Muscle of leg (tissue), 16 donors: ENCODE data around the gene TEX50. TPM values are rescaled to one million over a fixed set of nuclear protein-coding genes. Genes with fewer than 3 reads are reported as not detected.
"Not testable (repeated sequence)": the region's sequence is repeated elsewhere in the genome, so short reads cannot be mapped to it uniquely, and the experiment has no call there.

Experiments used
- DNase-seq: peaks from one replicate; pipeline ENCODE4 v3.0.0; 2013
- H3K27ac ChIP-seq: one replicate; pipeline ENCODE4 v1.5.1; 2013; ENCODE audit warnings: mild to moderate bottlenecking, low read length, control low read depth
- H3K27me3 ChIP-seq: one replicate; pipeline ENCODE4 v1.6.1; 2013; ENCODE audit warnings: low read length; ENCODE audit not compliant: control insufficient read depth, insufficient read depth
- H3K36me3 ChIP-seq: one replicate; pipeline ENCODE4 v1.6.1; 2013; ENCODE audit warnings: low read length; ENCODE audit not compliant: control insufficient read depth, insufficient read depth
- H3K4me1 ChIP-seq: one replicate; pipeline ENCODE4 v1.6.1; 2013; ENCODE audit warnings: low read length; ENCODE audit not compliant: control insufficient read depth, insufficient read depth
- H3K4me3 ChIP-seq: one replicate; pipeline ENCODE4 v1.5.1; 2013; ENCODE audit warnings: low read length, control low read depth
- H3K9me3 ChIP-seq: replicated peaks from 2 replicates; pipeline ENCODE4 v1.6.1; 2013; ENCODE audit warnings: low read depth, low read length; ENCODE audit not compliant: control insufficient read depth
- WGBS: methylation state at CpG from one replicate; pipeline ENCODE4 v1.1.5; 2013; ENCODE audit warnings: missing lambda C conversion rate; ENCODE audit not compliant: insufficient coverage; 5-methylcytosine and 5-hydroxymethylcytosine counted together
- long read RNA-seq, 11 donors: transcript quantifications; one replicate each; lab custom pipeline, GENCODE V29; 2026
- polyA plus RNA-seq, 8 donors: library from polyadenylated mRNA; unstranded; fragments of 120-200 nt; gene quantifications; one replicate each; pipeline versions ENCODE4 v1.2.1 to v1.2.3, GENCODE V29; 2013; ENCODE audit warnings: inconsistent platforms in 1 of 8, low replicate concordance in 1 of 8; ENCODE audit not compliant: insufficient read length in 8 of 8, insufficient read depth in 1 of 8
- total RNA-seq: library from RNA; stranded (reverse); fragments of 120-200 nt; gene quantifications from one replicate; pipeline ENCODE4 v1.2.4, GENCODE V29; 2013

The TEX50 gene
- total RNA-seq (not detected), polyA plus RNA-seq (not detected)
- long read RNA-seq, donor 1 = 0 reads
- long read RNA-seq, donor 2 = 0 reads
- long read RNA-seq, donor 3 = 0 reads
- long read RNA-seq, donor 4 = 0 reads
- long read RNA-seq, donor 5 = 0 reads
- long read RNA-seq, donor 6 = 0 reads
- long read RNA-seq, donor 7 = 0 reads
- long read RNA-seq, donor 8 = 0 reads
- long read RNA-seq, donor 9 = 0 reads
- long read RNA-seq, donor 10 = 0 reads
- long read RNA-seq, donor 11 = 0 reads

DNA sequence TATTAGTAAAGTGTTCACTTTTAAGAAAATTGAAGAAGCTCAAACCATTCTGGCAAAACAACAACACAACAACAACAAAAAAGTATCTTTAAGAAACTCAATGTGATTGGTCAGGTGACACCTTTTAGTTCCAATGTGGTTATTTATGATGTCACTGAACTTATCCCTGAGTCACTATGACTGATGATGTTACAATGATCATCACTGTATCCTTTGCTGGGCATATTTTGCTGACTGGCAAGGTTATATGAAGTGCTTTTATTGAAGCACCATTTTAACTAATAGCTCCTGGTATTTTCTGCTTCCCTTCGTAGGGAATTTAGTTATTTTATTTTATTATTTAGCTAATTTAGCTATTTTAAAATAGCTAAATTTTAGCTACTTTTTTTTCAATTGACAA is at the start of gene TEX50:
Gene TEX50, plus strand, starts transcription at position 223 of the 400 bp plus-strand sequence. CDS start 184 bp downstream, outside the sequence.
- H3K9me3 ChIP-seq = no peaks in the 10 kb centered on the region
- WGBS = no CpG with 5 or more reads among the region's 1 CpG
- DNase-seq = no peak
- no peaks in the 10 kb centered on the region for H3K4me1 ChIP-seq
- H3K4me3 ChIP-seq = no peak within 1 kb of the TSS
- H3K27me3 ChIP-seq = no peaks in the 10 kb centered on the region
- no peak within 1 kb of the TSS for H3K27ac ChIP-seq
- no peaks in the 10 kb centered on the region for H3K36me3 ChIP-seq

DNA sequence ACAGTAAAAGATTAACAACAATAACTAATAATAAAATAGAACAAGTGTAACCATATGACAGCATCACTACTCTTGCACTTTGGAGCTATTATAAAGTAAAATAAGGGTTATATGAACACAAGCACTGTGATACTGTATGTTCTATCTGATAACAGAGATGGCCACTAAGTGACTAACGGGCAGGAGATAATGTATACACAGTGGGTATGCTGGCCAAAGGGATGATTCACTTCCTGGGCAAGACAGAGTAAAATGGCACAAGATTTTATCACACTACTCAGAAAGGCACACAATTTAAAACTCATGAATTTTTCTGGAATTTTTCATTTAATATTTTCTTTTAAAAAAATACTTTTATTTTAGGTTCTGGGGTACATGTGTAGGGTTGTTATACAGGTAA is 44.6 kb upstream of the TEX50 start:
- WGBS = 100% methylated on average over 1 of the region's 1 CpG
- Histone ChIP-seq H3K27ac (no peak overlapping the region), H3K27me3 (no peaks in the 10 kb centered on the region), H3K36me3 (no peaks in the 10 kb centered on the region), H3K4me1 (no peaks in the 10 kb centered on the region), H3K9me3 (no peaks in the 10 kb centered on the region), H3K4me3 (no peak overlapping the region)
- no peak for DNase-seq

DNA sequence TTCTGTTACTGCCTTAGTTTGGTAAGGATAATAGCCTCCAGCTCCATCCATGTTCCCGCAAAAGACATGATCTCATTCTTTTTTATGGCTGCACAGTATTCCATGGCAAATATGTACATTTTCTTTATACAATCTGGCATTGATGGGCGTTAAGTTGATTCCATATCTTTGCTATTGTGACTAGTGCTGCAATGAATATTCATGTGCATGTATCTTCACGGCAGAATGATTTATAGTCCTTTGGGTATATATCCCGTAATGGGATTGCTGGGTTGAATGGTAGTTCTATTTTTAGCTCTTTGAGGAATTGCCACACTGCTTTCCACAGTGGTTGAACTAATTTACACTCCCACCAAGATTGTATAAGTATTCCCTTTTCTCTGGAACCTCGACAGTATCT is 44.0 kb upstream of the TEX50 start:
- not testable (repeated sequence) for H3K27ac ChIP-seq, H3K4me3 ChIP-seq, H3K9me3 ChIP-seq, DNase-seq, H3K27me3 ChIP-seq, H3K36me3 ChIP-seq, H3K4me1 ChIP-seq
- WGBS = no CpG with 5 or more reads among the region's 5 CpGs

DNA sequence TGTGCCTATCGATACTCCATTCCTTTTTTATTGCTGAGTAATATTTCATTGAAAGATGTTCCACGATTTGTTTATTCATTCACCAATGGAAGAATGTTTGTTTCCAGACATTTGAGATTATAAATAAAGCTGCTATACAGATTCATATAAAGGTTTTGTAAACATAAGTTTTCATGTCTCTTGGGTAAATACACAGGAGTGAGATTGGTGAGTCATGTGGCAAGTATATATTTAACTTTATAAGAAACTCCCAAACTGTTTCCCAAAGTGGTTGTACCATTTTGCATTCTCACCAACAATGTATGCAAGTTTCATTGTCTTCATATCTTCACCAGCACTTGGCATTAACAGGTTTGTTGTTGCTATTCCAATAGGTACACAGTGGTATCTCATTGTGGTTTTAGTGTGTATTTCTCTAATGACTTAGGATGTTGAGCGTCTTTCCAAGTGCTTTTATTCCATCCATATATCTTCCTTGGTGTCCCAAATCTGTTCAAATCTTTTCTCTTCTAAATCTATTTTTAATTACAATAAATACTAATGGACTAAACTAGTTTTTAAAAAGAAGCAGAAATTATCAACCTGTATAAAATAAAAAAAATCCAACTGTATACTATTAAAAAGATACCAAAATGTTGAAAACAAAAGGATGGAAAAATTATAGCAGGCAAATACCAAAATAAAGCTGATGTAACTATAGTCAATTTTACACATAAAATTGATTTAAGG is 38.9 kb upstream of the TEX50 start:
- DNase-seq = no peak
- H3K27ac ChIP-seq = no peak overlapping the region
- no peaks in the 10 kb centered on the region for H3K36me3 ChIP-seq
- no peaks in the 10 kb centered on the region for H3K27me3 ChIP-seq
- no peaks in the 10 kb centered on the region for H3K9me3 ChIP-seq
- WGBS = no CpG with 5 or more reads among the region's 3 CpGs
- no peaks in the 10 kb centered on the region for H3K4me1 ChIP-seq
- H3K4me3 ChIP-seq = no peak overlapping the region

DNA sequence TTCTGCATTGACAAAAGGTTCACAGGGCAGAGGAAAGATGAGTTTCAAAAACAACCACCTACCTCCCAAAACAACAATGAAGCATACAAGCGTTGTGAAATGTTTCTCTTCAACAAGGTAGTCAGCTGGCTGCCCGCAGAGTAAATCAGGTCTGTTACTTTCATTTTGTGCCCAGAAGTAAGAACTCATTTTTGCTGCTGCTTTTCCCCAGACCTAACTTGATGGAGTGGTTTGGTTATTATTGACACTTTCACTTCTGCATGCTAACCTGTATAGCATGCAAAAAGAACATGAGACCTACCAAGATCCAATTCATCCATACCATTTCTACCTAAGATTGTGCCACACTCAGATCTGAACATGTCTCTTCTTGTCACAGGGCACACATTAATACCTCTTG is 33.5 kb upstream of the TEX50 start:
- Histone ChIP-seq H3K36me3 (no peaks in the 10 kb centered on the region), H3K27me3 (no peaks in the 10 kb centered on the region), H3K9me3 (no peaks in the 10 kb centered on the region), H3K4me3 (no peak overlapping the region), H3K27ac (no peak overlapping the region), H3K4me1 (no peaks in the 10 kb centered on the region)
- no CpG with 5 or more reads among the region's 2 CpGs for WGBS
- DNase-seq = no peak

GRCh38 chr1:173603056-173603591 is 32.0 kb upstream of the TEX50 start, which contains the start of gene SLC9C2:
Gene SLC9C2 (minus strand): TSS chr1:173603072. CDS start chr1:173601776, 1,296 bp downstream.
- peak; percentile 21 for DNase-seq
- WGBS = no CpG with 5 or more reads among the region's 5 CpGs
- no peak within 1 kb of the TSS for H3K4me3 ChIP-seq

DNA sequence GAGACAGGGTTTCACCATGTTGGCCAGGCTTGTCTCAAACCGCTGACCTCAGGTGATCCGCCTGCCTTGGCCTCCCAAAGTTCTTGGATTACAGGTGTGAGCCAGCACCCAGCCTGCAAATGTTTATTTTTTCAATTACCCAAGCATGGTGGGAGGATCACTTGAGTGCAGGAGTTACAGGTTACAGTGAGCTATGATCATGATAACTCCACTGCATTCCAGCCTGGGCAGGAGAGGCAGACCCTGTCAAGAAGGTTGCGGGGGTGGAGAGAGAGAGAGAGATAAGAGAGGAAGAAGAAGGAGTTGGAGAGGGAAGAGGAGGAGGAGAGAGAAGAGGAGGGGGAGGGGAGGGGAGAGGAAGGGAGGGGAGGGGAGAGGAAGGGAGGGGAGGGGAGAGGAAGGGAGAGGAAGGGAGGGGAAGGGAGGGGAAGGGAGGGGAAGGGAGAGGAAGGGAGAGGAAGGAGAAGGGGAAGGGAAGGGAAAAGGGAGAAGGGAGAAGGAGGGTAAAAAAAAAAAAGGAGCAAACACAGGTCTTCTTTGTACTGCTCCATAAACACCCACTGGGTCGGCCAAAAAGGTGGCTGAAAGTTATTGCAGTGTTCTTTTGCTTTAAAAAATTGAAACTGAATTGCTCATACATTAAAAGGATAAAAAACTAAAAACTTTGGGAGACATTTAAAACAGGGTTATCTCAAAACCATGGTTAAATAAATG is 26.5 kb upstream of the TEX50 start:
- no peak overlapping the region for H3K27ac ChIP-seq
- WGBS = no CpG with 5 or more reads among the region's 4 CpGs
- no peaks in the 10 kb centered on the region for H3K27me3 ChIP-seq
- H3K4me1 ChIP-seq = no peaks in the 10 kb centered on the region
- no peak for DNase-seq
- H3K4me3 ChIP-seq = no peak overlapping the region
- no peaks in the 10 kb centered on the region for H3K9me3 ChIP-seq
- H3K36me3 ChIP-seq = no peaks in the 10 kb centered on the region

More at GRCh38 chr1:173603056-173603591, 32.0 kb upstream of the TEX50 start, which contains the start of gene SLC9C2:
- Histone ChIP-seq H3K4me1 (no peaks in the 10 kb centered on the region), H3K36me3 (no peaks in the 10 kb centered on the region), H3K27me3 (no peaks in the 10 kb centered on the region), H3K9me3 (no peaks in the 10 kb centered on the region), H3K27ac (no peak within 1 kb of the TSS)

- WGBS = 96% methylated on average over 29 of the region's 32 CpGs
- H3K27ac ChIP-seq, H3K4me3 ChIP-seq, H3K27me3 ChIP-seq, H3K36me3 ChIP-seq, H3K4me1 ChIP-seq, DNase-seq, H3K9me3 ChIP-seq: not testable (repeated sequence)
These were observed 22.1 kb upstream of the TEX50 start for GRCh38 chr1:173613086-173613485.

- H3K9me3 ChIP-seq = peaks cover 7% of the 10 kb centered on the region
- WGBS = no CpG with 5 or more reads among the region's 4 CpGs
- no peak for DNase-seq
- H3K27ac ChIP-seq = no peak overlapping the region
- no peaks in the 10 kb centered on the region for H3K27me3 ChIP-seq
- H3K4me1 ChIP-seq = no peaks in the 10 kb centered on the region
- H3K4me3 ChIP-seq = no peak overlapping the region
- H3K36me3 ChIP-seq = no peaks in the 10 kb centered on the region
These were observed 18.3 kb upstream of the TEX50 start for GRCh38 chr1:173616859-173617258.

DNA sequence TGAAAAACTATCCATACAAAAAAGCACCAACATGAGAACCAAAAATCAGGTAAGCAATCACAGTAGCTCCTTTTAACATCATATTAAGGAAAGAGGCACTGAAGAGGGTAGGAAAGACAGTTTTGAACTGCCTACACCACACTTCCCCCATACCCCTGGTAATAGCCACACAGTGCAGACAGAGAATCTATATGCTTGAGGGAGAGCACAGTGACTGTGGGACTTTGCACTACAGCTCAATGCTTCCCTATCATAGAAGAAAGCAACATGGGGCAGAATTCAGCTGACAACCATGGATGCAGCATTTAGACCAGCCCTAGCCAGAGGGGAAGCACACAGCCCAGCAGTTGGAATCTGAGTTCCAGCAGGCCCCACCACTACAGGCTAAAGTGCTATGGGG is 7.9 kb upstream of the TEX50 start:
- Histone ChIP-seq H3K27ac (no peak overlapping the region), H3K9me3 (no peaks in the 10 kb centered on the region), H3K4me1 (no peaks in the 10 kb centered on the region), H3K36me3 (no peaks in the 10 kb centered on the region), H3K27me3 (peaks cover 2% of the 10 kb centered on the region), H3K4me3 (no peak overlapping the region)
- no peak for DNase-seq
